Stimulated activated CD4-positive, alpha-beta T cell treated with anti-CD3 and anti-CD28 coated beads, TNF-alpha, amount 100 ng/mL, for 48 hours (primary cell): ENCODE data around the gene UTP11.
A peak's percentile ranks its signal among the peaks of the same experiment; 100 is the strongest.
"Not testable (repeated sequence)": the region's sequence is repeated elsewhere in the genome, so short reads cannot be mapped to it uniquely, and the experiment has no call there.

Experiments
- DNase-seq, 3 donors: peaks; one replicate each; pipeline ENCODE4 v3.0.0-alpha.2; 2020; ENCODE audit warnings: low read depth in 3 of 3

The UTP11 gene

DNA sequence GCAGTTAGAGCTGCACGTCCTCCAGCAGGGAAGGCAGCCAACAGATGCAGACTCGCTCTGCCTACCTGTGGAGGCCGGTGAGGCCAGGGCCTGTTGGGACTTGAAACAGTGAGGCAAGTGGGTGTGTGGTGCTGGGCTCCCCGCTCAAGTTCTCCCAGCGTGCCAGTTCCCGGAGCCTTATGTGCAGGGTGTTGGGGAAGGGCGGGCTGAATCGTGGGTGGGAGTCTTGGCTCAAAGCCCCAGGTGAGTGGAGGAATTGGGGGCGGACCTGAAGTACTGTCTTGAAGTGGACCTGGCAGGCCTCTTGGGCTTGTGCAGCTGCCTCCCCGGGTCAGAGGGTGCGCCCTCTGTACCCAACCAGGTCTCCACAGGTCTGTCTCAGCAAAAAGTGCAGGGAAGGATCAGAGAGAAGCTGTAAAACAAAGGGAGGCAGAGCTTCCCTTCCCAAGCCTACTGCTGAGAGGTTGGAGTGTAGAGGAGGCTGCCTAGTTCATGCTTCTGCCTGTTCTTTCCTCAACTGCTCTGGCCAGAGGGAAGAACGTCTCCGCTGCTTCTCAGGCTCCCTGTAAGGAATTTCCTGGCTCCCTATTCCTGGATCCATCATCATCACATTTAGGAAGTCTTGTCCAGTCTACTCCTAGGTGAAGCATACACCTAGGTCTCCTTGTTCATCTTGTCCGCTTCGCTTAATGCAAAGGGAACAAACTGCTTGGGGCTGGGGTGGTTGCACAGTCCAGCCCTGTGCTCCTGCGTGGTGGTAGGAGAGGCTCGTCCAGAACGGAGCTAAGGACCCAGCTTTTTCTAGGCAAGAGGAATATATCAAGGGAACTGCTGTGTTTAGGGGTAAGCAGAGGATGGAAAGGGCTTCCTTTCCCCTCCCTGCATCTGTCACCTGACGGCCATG lies 14.9 kb downstream of the UTP11 start:
- DNase-seq: no peak

DNA sequence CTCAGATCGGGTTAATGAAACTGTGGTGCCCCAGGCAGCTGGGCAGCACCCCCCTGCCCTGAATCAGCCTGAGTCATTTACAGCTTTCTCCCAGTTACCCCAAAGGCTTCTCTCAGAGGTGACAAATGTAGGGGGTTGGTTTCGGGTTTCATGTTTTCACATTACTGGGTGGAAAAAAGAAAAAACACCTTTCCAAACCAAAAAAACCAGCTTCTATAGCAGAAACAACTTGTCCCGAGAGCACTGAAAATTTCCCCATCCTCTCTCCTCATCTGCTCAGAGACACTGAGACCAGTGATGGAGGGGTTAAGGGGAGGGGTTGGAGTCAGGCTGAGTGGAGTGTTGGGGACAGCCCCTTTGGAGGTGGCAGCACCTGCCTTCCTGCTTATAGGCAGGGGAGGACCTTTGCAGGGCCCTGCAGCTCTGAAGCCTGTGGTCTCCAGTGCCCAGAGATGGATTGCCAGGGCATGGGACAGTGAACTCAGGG lies 15.6 kb downstream of the UTP11 start:
- peak; percentile 67 to 82 (median 68) for DNase-seq

DNA sequence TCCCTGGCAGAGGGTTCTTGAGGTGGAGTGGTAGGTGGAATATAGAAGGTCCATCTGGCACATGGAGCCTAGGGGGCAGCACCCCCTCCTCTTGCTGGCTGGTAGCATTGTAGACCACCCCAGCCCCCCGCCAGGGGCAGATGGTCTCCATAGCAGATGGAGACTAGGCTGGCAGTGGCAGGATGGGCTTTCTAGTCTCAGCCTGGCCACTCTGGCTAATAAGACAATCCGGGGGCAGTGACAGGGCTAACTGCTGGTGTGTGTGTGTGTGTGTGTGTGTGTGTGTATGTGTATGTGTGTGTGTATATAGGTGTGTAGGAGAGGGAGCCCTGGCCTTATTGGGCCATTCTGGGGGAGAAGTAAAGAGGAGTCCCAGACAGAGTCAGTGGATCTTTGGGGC lies 16.1 kb downstream of the UTP11 start:
- no peak for DNase-seq

GRCh38 chr1:38029081-38029681 lies 16.6 kb downstream of the UTP11 start:
- DNase-seq: no peak

- DNase-seq: peak; percentile 54 to 79 (median 72)
These were observed 17.4 kb downstream of the UTP11 start for GRCh38 chr1:38029685-38030511.

- DNase-seq: no peak
These were observed 18.3 kb downstream of the UTP11 start for GRCh38 chr1:38030596-38031512.

GRCh38 chr1:38031513-38031866 lies 19.0 kb downstream of the UTP11 start:
- DNase-seq: no peak

- DNase-seq: not testable (repeated sequence)
These were observed 20.5 kb downstream of the UTP11 start for GRCh38 chr1:38032992-38033391.

DNA sequence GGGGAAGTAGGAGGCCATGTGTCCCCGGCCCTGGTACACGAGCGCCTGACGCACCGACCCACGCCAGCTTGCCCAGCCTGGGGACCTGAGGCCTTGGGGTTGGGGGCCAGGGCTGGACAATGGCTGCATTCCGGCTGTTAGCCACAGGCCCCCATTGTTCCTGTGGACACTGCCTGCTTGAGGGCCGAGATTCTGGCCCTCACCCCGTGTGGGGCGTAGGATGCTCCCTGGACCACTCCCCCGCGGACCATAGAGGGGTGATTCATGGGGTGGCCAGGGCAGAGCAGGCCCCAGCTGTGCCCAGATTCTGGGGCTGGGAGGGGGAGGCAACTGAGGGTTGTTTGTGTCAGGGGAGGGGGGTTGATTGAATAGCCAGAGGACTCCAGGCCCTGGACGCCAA lies 22.3 kb downstream of the UTP11 start:
- no peak for DNase-seq

DNA sequence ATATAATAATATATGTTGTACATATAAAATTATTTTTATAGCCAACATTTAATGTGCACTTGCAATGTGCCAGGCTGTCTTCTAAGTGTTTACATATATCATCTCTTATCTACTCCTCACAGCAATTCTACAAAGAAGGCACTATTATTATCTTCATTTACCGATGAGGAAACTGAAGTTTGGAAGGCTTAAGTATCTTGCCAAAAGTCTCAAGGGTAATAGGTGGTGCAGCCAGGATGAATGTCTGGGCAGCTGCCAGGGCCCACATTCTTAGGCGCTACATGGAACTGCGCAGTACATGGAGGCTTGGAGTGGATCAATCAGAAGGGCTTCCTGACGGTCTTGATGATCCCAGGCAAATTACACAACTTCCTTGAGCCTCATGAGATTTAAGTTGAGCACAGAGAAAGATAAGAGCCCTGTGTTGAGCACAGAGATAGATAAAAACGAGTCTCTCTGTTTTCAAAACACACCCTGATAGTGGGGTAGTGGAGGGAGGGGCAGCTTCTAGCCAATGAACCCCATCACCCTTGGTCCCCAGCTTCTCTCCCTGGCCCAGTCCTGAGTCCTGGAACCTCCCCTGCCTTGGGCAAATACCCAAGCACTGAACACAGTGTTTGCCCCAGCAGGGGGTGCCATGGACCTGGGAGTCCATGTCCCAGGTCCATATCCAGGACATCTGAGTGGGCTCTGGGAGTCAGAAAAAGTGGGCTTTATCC lies 24.8 kb downstream of the UTP11 start:
- no peak for DNase-seq

DNA sequence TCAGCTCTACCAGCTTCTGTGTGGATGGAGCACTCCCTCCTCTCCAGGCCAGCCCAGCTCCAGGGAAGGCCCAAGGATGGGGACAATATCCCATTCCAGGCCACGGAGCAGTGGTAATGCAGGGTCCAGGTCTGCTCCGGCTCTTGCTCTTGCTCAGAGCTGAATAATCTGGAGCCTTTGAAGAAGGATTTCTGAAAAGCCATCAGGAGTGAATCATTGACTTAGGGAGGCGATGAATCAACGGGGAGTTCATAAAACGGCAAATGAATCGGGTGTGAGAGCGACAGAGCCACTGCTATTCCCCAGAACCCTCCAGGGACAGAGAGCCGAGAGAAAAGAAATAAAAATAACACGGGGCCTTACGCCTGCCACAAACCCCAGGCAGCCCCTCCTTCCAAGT lies 26.3 kb downstream of the UTP11 start:
- no peak for DNase-seq

DNA sequence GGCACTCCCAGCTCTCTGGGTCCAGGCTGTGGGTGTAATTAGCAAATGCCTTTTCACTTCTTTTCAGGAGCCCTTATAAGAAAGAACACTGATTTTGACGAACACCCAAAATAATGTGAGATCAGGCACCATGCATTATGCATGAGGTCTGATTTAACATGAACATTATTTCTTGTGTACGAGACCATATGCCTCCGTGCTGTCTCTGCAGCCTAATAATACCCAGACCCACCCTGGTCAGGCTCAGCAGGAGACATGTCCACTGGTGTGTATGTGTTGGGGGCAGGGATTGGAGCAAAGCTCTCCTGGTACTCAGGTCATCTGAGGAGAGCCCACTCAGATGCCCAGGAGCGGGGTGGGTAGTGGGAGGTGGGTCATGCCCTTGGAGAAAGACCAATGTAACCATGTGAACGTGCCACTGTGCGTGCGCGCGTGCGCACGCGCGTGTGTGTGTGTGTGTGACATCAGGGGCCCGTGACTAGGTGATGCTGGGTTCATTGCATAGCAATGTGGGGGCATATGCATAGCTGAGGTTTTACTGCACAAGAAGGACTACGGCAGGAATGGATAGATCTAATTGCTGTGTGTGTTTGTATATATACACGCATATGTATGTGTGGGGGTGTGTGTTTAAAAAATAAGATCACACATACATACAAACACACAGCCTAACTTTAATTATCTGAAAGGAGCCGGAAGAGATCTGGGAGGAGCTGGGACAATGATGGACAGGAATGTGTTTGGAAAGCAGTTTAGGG lies 27.0 kb downstream of the UTP11 start:
- no peak for DNase-seq

GRCh38 chr1:38041936-38042834 lies 29.7 kb downstream of the UTP11 start:
- DNase-seq: no peak

DNA sequence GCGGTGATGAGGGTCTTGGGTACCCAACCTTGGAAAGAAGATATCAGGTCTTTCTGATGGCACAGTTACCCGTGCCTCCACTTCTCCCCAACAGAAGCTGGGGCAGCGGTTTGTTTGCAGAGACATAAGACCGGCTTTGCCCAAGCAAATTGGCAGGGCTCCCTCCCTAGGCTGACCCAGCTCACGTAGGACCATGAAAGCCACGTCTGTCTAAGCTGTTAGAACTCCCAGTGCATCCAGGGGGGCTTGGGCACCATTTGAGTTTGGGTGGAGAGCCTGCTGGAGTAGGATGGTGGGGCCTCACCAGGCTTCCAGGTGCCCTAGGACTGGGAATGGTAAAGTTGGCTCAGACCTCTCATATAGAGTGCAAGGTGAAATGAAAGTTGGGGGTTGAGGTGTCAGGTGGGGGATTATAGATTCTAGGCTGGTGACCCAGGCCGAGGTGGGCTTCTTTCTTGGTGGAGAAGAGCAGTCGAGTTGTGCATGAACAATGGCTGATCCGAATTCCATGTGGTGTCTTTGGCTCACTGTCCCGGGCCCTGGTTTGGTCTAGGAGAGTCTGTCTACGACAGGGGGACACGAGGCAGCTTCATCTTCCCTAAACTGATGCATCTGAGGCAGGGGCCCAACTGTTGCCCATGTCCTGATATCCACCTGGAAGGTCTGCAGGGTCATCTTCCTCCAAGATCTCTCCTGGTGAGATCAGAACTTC lies 30.7 kb downstream of the UTP11 start:
- DNase-seq: no peak

- no peak for DNase-seq
These were observed 32.0 kb downstream of the UTP11 start for GRCh38 chr1:38044221-38045215.

DNA sequence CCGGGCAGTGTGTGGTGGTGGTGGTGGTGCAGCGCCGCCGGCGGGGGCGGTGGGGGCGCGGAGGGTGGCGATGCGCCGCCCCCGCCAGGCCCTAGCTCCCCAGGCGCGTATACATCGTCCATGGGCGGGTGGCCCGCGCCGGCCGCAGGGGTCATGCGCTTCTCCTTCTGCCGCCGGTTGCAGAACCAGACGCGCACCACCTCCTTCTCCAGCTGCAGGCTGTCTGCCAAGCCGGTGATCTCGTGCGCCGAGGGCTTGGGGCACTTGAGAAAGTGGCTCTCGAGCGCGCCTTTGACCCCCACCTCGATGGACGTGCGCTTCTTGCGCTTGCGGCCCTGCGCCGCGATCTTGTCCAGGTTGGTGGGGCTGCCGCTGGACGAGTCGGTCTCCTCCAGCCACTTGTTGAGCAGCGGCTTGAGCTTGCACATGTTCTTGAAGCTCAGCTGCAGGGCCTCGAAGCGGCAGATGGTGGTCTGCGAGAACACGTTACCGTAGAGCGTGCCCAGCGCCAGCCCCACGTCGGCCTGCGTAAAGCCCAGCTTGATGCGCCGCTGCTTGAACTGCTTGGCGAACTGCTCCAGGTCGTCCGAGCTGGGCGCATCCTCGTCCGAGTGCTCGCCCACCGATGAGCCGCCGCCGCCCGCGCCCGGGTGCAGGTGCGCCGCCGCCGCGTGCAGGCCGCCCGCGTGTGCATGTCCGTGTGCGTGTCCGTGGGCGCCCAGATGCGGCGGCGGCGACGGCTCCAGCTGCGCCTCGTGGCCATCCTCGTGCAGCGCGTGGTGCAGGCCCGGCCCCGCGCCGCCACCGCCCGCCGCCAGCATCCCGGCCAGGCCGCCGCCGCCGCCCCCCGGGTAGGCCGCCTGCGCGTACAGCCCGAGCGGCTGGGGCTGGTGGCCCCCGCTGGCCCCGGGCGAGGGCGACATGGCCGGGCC lies 33.1 kb downstream of the UTP11 start:
- no peak for DNase-seq
